ENCODE results near the gene COLGALT1. TPM values are rescaled to one million over a fixed set of nuclear protein-coding genes. Genes with fewer than 3 reads are reported as not detected.
A peak's percentile ranks its signal among the peaks of the same experiment; 100 is the strongest.
"Not testable (repeated sequence)": the region's sequence is repeated elsewhere in the genome, so short reads cannot be mapped to it uniquely, and the experiment has no call there.

The COLGALT1 gene
- total RNA-seq: 31.5 TPM

DNA sequence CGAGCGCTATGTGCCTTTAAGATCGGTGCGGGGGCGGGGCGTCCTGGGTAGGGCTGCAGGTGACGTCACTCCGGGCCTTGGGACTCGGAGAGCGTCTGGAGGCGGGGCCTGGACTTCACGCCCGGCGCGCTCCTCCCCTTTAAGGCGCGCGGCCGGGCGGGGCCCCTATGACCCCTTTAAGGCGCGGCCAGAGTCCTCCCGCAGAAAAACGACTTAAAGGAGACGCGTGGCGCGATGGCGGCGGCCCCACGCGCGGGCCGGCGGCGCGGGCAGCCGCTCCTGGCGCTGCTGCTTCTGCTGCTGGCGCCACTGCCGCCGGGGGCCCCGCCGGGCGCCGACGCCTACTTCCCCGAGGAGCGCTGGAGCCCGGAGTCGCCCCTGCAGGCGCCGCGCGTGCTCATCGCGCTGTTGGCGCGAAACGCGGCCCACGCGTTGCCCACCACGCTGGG is at the start of gene COLGALT1:
COLGALT1 (plus strand) TSS at position 170 of the 449 bp plus-strand sequence; CDS start at position 235, 65 bp downstream.
- ATAC-seq (peak; percentile 97), DNase-seq (ENCODE audit: low spot score) (peak; percentile 97)

GRCh38 chr19:17506745-17507144 is 48.7 kb upstream of the COLGALT1 start:
- DNase-seq (ENCODE audit: low spot score) (no peak), ATAC-seq (no peak)

DNA sequence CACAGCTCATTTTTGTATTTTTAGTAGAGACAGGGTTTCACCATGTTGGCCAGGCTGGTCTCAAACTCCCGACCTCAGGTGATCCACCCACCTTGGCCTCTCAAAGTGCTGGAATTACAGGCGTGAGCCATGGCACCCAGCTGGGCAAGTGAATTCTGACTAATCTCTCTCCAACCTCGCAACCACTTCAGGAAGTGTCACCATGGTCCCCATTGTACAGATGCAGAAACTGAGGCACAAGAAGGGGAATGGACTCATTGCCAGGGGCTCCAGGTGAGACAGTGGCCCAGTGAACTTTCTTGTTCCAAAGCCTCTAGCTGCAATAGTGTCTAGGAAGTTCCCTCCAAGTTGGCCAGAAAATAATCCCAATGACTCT is 46.9 kb upstream of the COLGALT1 start:
- not testable (repeated sequence) for DNase-seq (ENCODE audit: low spot score); ATAC-seq

DNA sequence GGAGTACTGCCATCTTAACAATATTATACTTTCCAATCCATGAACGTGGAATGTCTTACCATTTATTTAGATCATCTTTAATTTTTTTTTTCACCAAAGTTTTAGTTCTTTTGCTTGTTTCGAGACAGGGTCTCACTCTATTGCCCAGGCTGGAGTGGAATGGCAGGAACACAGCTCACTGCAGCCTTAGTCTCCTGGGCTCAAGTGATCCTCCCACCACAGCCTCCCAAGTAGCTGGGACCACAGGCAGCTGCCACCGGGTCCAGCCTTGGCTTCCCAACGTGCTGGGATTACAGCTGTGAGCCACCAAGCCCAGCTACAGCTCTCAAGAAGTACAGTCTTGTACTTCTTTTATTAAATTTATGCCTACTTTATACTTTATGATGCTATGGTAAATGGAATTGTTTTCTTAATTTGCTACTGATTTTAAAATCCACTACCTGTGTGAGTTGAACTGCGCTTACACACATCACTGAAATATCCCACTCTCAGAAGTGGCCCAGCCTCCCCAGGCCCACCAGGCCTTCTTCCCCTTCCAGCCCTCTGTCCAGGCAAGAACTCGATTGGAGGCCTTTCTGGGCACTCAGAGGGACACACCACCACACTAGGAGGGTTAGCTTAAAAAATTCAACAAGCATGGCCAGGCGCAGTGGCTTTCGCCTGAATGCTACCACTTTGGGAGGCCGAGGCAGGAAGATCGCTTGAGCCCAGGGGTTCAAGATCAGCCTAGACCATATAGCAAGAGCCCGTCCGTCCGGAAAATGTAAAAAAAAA is 45.0 kb upstream of the COLGALT1 start:
- no peak for ATAC-seq

GRCh38 chr19:17511724-17512573 is 43.5 kb upstream of the COLGALT1 start:
- DNase-seq (ENCODE audit: low spot score): peak; percentile 91
- ATAC-seq: peak; percentile 87

More for the DNA sequence above, 45.0 kb upstream of the COLGALT1 start:
- DNase-seq (ENCODE audit: low spot score): no peak

- no peak for ATAC-seq
Observed at GRCh38 chr19:17512574-17512939, 42.9 kb upstream of the COLGALT1 start.

DNA sequence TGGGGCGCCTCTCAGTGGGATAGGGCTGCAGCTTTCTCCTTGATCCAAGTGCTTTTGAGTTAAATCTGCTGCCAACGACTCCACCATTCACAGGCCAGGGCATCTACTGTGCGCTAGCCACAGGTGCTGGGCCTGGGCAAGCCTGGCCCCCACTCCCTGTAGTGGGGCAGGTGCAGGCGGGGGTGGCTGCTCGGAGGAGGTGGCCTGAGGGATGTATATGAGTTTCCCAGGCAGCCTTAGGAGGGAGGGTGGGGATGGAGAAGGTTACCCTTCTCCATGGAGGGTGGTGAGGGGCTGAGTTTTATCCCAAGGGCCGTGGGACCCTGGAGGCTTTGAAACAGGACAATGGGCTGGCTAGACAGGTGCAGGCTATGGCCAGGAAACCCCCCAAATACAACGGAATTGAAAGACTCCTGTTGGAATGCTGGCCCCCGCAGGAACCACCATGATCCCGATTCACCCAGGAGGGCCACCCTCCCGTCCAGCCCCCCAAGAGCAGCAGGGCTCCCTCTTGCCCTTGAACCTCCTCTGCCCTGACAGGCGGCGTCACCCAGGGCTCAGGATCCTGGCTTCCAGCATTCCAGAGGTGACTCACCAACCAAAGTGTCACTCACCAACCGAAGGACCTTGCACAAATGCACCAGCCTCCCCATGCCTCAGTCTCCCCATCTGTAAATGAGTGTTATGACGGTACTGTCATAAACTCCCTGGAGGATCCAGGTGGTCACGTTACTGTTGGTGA is 39.9 kb upstream of the COLGALT1 start:
- no peak for ATAC-seq
- DNase-seq (ENCODE audit: low spot score): no peak

More at GRCh38 chr19:17512574-17512939, 42.9 kb upstream of the COLGALT1 start:
- no peak for DNase-seq (ENCODE audit: low spot score)

DNA sequence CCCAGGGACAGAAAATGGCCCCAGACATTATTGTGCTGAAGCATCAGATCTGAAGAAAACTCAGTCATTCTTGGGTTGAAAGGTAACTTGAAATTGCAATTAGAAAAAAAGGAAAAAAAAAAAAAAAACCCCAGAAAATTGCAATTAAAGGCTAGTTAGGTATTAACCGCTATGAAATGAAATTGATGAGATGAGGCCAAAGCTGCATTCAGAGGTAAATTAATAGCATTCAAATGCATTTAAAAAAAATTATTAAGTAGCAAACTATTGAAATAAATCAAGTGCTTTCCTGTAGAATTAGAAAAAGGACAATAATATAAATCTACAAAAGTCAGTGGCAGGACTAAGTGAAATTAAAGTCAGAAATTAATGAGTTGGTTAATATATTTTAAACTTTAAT is 37.6 kb upstream of the COLGALT1 start:
- no peak for DNase-seq (ENCODE audit: low spot score)
- ATAC-seq: no peak

- ATAC-seq; DNase-seq (ENCODE audit: low spot score): not testable (repeated sequence)
Observed at GRCh38 chr19:17518654-17519053, 36.8 kb upstream of the COLGALT1 start.

DNA sequence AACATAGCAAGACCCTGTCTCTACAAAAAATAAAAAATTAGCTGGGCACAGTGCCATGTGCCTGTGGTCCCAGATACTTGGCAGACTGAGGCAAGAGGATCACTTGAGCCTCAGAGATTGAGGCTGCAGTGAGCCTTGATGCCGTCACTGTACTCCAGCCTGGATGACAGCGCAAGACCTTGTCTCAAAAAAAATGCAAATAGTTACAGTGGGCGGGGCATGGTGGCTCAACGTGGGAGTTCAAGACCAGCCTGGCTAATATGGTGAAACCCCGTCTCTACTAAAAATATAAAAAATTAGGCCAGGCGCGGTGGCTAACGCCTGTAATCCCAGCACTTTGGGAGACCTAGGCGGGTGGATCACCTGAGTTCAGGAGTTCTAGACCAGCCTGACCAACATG is 35.5 kb upstream of the COLGALT1 start:
- DNase-seq (ENCODE audit: low spot score) (no peak), ATAC-seq (no peak)

GRCh38 chr19:17520865-17521264 is 34.6 kb upstream of the COLGALT1 start:
- no peak for ATAC-seq
- no peak for DNase-seq (ENCODE audit: low spot score)

- peak; percentile 60 for DNase-seq (ENCODE audit: low spot score)
- peak; percentile 72 for ATAC-seq
Observed at GRCh38 chr19:17522988-17523872, 32.2 kb upstream of the COLGALT1 start.

- DNase-seq (ENCODE audit: low spot score): no peak
- no peak for ATAC-seq
Observed at GRCh38 chr19:17524651-17525050, 30.8 kb upstream of the COLGALT1 start.

DNA sequence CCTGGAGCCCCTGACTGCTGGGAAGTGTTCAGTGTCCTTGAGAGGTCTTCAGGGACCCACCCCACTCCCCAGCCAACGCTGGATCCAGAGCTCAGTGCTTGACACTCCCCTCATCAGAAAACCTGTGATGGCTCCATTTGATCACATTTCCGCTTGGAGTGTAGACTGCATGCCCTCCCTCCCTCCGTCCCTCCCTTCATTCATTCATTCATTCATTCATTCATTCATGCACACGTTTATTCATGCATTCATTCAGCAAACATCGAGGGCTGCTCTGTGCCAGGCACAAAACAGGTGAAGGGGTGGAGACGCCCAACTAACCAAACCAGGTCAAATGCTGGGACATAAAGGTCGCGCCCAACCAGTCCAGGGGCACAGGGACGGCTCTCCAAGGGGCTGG is 30.3 kb upstream of the COLGALT1 start:
- no peak for ATAC-seq
- DNase-seq (ENCODE audit: low spot score): no peak

- ATAC-seq (no peak), DNase-seq (ENCODE audit: low spot score) (no peak)
Observed at GRCh38 chr19:17526922-17527321, 28.5 kb upstream of the COLGALT1 start.

GRCh38 chr19:17527326-17527725 is 28.1 kb upstream of the COLGALT1 start:
- ATAC-seq (no peak), DNase-seq (ENCODE audit: low spot score) (no peak)

DNA sequence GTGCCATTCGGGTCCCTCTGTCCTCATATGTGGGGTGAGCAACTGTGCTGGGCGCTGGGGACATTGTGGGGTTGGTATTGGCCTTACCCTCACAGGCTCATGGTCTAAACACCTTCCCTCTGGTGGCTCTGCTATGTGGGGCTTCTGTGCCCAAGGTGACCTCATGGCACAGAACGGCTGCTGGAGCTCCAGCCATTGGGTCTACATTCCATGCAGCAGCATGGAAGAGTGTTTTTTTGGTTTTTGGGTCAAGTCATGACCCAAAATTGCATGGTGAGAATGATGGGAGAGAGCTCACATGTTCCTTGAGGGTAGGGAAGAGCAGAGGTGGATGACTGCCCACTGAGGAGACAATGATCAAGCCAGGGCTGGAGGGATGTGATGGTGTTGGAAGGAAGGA is 26.8 kb upstream of the COLGALT1 start:
- DNase-seq (ENCODE audit: low spot score) (no peak), ATAC-seq (no peak)

DNA sequence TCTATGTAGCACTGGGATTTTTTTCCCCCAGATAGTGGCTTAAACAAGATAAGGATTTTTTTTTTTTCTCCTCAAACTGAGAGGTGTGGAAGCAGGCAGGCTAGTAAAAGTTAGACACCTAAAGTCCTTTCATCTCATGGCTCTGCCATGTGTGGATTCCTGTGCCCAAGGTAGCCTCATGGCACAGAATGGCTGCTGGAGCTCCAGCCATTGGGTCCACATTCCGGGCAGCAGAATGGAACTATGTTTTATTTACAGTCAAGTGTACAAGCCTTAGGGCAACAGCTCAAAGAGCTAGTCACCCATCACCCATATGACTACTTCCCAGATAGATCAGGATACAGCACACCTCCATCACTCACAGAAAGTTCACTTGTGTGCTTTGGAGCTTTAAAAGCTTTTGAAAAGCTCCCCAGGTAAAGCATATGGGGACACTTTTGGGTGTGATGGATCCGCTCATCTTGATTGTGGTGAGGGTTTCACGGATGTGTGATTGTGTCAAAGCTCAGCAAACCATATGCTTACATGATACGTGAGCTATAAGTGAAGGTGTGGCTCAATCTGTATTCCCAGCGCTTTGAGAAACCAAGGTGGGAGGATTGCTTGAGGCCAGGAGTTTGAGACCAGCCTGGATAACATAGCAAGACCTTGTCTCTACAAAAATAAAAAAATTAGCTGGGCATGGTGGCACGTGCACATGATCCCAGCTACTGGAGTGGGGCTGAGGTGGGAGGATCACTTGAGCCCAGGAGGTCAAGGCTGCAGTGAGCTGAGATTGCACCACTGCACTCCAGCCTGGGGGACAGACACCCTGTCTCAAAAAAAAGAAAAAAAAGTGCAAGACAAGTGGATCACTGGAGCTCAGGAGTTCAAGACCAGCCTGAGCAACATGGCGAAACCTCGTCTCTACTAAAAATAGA is 25.9 kb upstream of the COLGALT1 start:
- ATAC-seq (no peak), DNase-seq (ENCODE audit: low spot score) (no peak)

- DNase-seq (ENCODE audit: low spot score) (no peak), ATAC-seq (no peak)
Observed at GRCh38 chr19:17530586-17530985, 24.9 kb upstream of the COLGALT1 start.
